HL-60 (cell line): ENCODE measurements around the gene TNRC6C.

Experiments used
- DNase-seq, 2 experiments: peaks; one replicate each; pipeline ENCODE4 v3.0.0-alpha.2; 2010 to 2020; ENCODE audit warnings: low read depth in 1 of 2, low spot score in 1 of 2
- H3K27ac ChIP-seq: fragments of 250-450 bp; sonication (Bioruptor Pico); replicated peaks from 2 replicates; pipeline ENCODE4 v1.5.1; 2020; ENCODE audit warnings: mild to moderate bottlenecking, moderate library complexity
- H3K27me3 ChIP-seq: fragments of 250-450 bp; sonication (Bioruptor Pico); 2 replicates; pipeline ENCODE4 v1.5.1; 2021; ENCODE audit warnings: mild to moderate bottlenecking, moderate library complexity; ENCODE audit not compliant: insufficient read depth, poor library complexity, severe bottlenecking
- H3K4me3 ChIP-seq: replicated peaks from 2 replicates; pipeline ENCODE4 v1.5.1; 2011; ENCODE audit warnings: mild to moderate bottlenecking, control low read depth, low read length; ENCODE audit not compliant: insufficient read depth
- GABPA ChIP-seq: IDR thresholded peaks from 2 replicates; pipeline ENCODE4 v1.6.1; 2012; ENCODE audit warnings: low read depth
- POLR2AphosphoS5 ChIP-seq: IDR thresholded peaks from 2 replicates; pipeline ENCODE4 v1.6.1; 2012; ENCODE audit warnings: low read depth
- REST ChIP-seq: IDR thresholded peaks from 2 replicates; pipeline ENCODE4 v1.6.1; 2012; ENCODE audit warnings: low read depth; ENCODE audit not compliant: insufficient replicate concordance
- SPI1 ChIP-seq: IDR thresholded peaks from 2 replicates; pipeline ENCODE4 v1.6.1; 2012; ENCODE audit warnings: low read depth, mild to moderate bottlenecking, borderline replicate concordance
- TF ChIP-seq, protein P1 (sequence below): IDR thresholded peaks from one replicate; pipeline ENCODE4 v1.5.1; 2011; ENCODE audit warnings: low read length, control low read depth, inconsistent platforms; ENCODE audit not compliant: insufficient read depth

Gene TNRC6C

DNA sequence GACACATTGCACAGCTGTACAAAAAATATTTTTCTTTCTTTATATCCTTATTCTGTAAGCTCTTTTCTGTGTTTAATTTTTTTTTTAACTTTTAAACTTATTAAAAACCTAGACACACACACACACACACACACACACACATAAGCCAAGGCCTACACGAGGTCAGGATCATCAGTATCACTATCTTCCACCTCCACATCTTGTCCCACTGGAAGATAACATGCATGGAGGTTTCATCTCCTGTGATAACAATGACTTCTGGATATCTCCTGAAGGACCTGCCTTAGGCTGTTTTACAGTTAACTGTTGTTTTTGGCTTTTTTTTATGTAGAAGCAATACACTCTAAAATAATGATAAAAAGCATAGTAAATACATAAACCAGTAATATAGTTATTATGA, 71.2 kb downstream of the TNRC6C start:
- Histone ChIP-seq H3K27me3 (no peaks in the 10 kb centered on the region), H3K4me3 (no peak overlapping the region), H3K27ac (no peak overlapping the region)
- no peak for DNase-seq
- no peak for TF ChIP-seq GABPA
- TF ChIP-seq, protein P1, sequence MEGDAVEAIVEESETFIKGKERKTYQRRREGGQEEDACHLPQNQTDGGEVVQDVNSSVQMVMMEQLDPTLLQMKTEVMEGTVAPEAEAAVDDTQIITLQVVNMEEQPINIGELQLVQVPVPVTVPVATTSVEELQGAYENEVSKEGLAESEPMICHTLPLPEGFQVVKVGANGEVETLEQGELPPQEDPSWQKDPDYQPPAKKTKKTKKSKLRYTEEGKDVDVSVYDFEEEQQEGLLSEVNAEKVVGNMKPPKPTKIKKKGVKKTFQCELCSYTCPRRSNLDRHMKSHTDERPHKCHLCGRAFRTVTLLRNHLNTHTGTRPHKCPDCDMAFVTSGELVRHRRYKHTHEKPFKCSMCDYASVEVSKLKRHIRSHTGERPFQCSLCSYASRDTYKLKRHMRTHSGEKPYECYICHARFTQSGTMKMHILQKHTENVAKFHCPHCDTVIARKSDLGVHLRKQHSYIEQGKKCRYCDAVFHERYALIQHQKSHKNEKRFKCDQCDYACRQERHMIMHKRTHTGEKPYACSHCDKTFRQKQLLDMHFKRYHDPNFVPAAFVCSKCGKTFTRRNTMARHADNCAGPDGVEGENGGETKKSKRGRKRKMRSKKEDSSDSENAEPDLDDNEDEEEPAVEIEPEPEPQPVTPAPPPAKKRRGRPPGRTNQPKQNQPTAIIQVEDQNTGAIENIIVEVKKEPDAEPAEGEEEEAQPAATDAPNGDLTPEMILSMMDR: no peak
- no peak for TF ChIP-seq SPI1
- TF ChIP-seq POLR2AphosphoS5: no peak
- no peak for TF ChIP-seq REST

DNA sequence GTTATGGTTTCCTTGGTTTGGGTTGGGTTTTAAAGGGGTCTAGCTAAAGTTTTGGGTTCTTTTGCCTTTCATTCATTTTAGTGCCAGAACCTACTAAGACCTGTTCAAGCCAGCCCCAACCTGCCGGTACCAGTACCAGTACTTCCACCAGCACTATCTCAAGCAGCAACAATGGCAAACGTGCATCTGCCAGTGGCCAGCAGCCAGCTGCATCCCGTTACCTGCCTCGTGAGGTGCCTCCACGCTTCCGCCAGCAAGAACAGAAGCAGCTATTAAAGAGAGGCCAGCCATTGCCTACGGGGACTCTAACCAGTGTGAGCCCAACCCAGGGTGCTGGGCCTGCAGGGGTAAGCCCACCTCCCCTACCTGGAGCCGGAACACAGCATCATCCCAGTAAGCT, 72.9 kb downstream of the TNRC6C start:
- no peaks in the 10 kb centered on the region for H3K27me3 ChIP-seq
- TF ChIP-seq GABPA: no peak
- no peak for TF ChIP-seq SPI1
- TF ChIP-seq REST: no peak
- TF ChIP-seq, protein P1: no peak
- TF ChIP-seq POLR2AphosphoS5: no peak
- H3K4me3 ChIP-seq: no peak overlapping the region
- no peak for DNase-seq
- H3K27ac ChIP-seq: no peak overlapping the region

GRCh38 chr17:78032166-78032565, 73.7 kb downstream of the TNRC6C start:
- no peak overlapping the region for H3K4me3 ChIP-seq
- DNase-seq: no peak
- H3K27me3 ChIP-seq: no peaks in the 10 kb centered on the region
- no peak for TF ChIP-seq REST
- TF ChIP-seq POLR2AphosphoS5: no peak
- TF ChIP-seq, protein P1: no peak
- no peak for TF ChIP-seq SPI1
- no peak for TF ChIP-seq GABPA
- H3K27ac ChIP-seq: no peak overlapping the region
